Hematopoietic multipotent progenitor cell (in vitro differentiated cells): Measurements from ENCODE around the gene TOX3. TPM values are rescaled to one million over a fixed set of nuclear protein-coding genes. Genes with fewer than 3 reads are reported as not detected.

ENCODE experiments used
- DNase-seq, 3 donors: peaks; one replicate each; pipeline ENCODE4 v3.0.0-alpha.2; 2011 to 2015; ENCODE audit warnings: low read depth in 2 of 3, low spot score in 2 of 3
- total RNA-seq: library from RNA; depleted of rRNA; stranded (reverse); fragments of >200 nt; gene quantifications from one replicate; pipeline ENCODE4 v1.2.3, GENCODE V29; 2012

The TOX3 gene
- total RNA-seq, 1 donor: under 0.01 TPM

- DNase-seq: no peak
Observed at GRCh38 chr16:52460639-52461178, 86.2 kb downstream of the TOX3 start.

DNA sequence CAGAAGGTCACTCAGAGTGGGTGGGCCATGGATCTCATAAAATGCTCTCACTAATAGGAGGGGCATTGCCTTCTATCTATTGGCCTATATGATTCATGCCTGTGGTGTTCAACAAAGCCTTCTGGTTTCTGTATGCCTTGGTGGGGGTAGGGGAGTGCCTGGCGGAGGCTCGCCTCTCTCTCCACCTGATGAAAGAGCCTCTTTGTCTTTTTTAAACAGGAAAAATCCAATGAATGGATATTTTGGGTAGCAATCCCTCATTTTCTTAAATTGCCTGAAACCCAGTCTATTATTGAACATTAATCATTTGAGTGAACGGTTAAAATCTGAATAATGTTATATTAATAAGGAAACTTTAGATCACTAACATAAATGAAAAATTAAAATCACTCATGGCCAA, 90.6 kb downstream of the TOX3 start:
- DNase-seq: no peak

- DNase-seq: no peak
Observed at GRCh38 chr16:52455549-52456277, 91.2 kb downstream of the TOX3 start.

DNA sequence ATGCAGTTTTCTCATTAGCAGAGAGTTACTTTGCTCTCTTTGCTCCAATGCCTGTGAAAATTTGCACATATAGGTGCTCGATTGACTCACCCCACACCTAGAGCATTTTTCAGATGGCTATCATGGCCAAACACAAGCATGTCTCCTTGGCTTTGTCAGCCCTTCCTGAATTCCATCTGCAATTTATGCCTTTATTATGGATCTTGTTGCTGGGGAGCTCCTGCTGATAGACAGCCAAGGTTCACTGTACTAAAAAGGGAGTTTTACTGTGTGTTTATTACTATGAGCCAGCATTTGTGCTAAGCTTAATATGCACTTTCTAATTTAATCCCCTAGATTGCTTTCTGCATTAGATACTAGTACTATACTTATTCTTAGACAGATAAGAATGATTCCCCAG, 93.3 kb downstream of the TOX3 start:
- no peak for DNase-seq

DNA sequence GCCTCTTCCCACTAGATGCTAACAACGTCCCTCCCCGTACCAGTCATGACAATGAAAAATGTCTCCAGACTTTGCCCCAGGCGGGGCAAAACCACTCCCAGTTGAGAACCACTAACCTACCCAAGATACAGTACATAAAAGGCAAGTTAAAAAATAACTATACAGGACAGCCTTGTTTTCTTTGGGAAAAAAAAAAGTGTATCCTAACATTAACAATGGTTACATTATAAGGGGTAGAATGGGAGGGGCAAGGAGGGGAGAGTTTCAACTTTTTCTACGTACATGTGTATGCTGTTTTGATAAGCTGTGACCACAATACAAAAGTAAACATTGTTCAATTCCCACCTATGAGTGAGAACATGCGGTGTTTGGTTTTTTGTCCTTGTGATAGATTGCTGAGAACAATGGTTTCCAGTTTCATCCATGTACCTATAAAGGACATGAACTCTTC, 94.9 kb downstream of the TOX3 start:
- no peak for DNase-seq

DNA sequence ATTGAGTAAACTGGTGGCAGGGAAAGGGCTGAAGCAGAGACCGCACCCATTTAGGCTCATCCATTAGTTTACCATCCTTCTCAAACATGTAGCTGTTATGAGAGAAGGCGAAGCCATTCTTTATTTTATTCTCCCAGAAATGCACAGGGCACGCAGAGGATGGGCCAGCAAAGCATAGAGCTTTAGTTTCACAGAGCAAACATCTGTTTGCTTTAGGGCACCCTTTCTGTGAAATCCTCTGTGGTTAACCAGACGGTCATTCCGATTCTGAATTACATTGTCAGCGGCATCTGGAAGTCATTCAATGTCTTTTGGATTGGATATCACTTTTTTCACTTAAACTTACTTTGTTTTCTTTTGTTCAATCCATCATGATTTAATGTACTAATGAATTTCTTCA, 96.0 kb downstream of the TOX3 start:
- DNase-seq: no peak

- no peak for DNase-seq
Observed at GRCh38 chr16:52450241-52450640, 96.7 kb downstream of the TOX3 start.

DNA sequence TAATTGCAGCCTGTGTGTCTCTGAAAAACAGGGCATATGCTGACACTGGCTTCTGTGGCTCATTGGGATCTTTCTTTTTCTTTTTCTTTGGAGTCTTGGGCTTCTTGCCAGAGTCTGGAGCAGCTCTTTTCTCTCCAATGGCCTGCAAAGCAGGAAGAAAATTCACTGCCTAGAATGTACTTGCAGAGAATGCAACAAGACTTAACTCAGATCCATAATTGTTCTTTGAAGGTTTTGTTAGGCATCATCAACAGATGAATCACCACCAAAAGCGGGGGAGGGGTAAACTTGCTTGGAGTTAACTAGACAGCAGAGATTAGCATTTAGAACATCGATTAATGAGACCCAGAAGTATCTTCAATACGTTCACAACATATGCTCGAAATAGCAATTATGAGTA, 100.9 kb downstream of the TOX3 start:
- no peak for DNase-seq

DNA sequence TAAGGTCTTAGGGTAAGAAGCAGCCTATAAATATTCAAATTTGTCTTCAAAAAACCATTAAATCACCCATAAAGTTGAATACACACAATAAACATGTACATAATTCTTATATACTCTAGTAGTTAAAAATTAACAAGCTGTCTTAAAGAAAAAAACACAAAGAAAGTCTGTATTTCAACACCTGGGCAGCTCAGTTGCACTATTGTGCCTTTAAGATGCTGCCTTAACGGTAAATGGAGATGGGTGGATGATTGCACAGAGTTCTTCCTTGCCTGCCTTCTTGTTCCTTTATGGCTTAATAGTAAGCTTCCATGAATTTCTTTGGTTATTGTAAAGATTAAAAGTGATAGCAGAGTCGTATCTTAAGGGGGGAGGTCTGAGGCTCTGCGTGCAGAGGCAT, 105.1 kb downstream of the TOX3 start:
- DNase-seq: no peak

GRCh38 chr16:52440248-52440647, 106.7 kb downstream of the TOX3 start:
- DNase-seq: no peak

GRCh38 chr16:52439750-52440149, 107.2 kb downstream of the TOX3 start:
- DNase-seq: no peak

DNA sequence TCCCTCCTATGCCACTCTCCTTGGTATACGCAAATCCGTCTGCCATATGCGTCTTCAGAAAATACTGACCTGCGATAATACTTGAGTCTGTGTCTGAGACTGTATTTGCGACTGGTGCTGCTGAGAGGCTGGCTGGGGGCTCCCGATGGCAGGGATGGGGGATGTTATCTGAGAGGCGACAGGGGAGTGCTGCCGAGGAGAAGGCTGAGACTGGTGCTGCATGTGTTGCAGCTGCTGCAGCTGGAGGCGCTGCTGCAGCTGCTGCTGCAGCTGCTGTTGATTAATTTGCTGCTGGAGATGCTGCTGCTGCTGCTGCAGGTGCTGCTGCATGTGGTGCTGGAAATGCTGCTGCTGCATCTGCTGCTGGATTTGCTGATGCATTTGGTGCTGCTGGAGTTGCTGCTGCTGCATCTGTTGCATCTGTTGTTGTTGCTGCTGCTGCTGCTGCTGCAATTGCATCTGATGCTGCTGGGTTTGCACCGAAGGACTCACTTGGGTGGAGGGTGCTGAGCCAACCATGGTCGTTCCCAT, 107.7 kb downstream of the TOX3 start:
- no peak for DNase-seq

DNA sequence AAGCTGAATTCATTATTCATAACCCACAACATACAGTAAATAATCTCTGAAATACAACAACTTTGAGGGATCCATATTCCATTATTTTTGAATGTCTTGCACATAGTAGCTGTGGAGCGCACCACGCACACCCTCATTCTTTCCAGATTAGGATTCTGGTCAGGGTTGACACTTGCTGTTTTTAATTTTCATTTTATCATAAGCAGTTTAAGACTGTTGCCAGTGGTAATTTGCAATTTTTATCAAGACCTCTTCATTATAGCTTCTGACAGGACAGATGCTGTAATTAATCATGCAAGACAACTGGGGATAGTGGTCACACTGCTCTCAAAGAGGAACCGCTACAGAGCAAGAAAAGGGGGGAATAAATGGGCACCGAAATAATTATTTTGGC, 109.7 kb downstream of the TOX3 start:
- no peak for DNase-seq

- DNase-seq: no peak
Observed at GRCh38 chr16:52436339-52437276, 110.3 kb downstream of the TOX3 start.

DNA sequence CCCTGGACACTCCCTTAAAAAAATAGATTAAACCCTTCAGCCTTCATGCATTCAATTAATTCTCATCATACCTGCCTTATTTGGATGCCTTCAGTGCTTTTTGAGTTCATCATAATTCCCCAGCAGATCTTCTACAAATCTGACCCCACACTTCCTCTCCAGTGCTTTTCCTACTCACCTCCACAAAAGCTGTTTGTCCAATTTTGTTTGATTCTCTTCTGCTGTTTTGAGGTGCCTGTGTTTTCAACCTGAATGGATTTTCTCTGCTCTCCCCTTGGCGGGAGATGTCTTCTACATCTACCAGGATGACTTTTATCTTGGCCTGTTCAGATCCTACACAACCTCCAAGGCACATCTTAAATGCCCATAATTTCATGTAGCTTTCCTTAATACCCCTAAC, 112.7 kb downstream of the TOX3 start:
- DNase-seq: no peak

DNA sequence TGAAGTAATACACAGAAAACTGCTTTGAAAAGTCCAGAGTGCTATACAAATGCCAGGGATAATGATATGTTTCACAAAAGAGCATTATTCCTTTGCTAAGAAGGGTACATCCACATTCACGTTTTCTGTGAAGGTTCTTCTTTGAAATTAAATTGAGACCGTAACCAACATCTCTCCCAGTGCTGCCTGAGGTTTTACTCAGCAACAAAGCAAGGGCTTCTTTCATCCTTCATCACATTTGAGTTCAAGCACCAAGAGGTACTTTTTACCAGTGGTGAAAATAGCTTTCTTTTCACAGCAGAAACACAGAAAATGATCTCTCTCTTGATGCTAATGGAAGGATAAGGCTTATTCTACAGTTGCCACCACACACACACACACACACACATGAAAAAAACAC, 113.3 kb downstream of the TOX3 start:
- DNase-seq: no peak

GRCh38 chr16:52424591-52424990, 122.4 kb downstream of the TOX3 start:
- DNase-seq: no peak

- DNase-seq: no peak
Observed at GRCh38 chr16:52422307-52422706, 124.6 kb downstream of the TOX3 start.

- DNase-seq: no peak
Observed at GRCh38 chr16:52418201-52418600, 128.7 kb downstream of the TOX3 start.

DNA sequence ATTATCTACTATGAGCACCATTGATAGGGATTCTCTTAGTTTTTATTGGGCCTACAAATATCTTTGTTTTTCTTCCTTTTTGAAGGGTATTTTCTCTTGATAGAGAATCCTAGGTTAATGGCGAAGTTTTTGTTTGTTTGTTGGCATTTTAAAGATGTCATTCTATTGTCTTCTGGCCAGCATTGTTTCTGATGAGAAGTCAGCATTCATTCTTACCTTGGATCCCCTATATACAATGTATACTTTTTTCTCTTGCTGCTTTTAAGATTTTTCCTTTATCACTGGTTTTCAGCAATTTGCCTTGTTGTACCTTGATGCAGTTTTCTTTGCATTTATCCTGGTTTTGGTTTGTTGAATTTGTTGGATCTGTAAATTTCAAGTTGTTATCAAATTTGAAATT, 130.1 kb downstream of the TOX3 start:
- DNase-seq: no peak

DNA sequence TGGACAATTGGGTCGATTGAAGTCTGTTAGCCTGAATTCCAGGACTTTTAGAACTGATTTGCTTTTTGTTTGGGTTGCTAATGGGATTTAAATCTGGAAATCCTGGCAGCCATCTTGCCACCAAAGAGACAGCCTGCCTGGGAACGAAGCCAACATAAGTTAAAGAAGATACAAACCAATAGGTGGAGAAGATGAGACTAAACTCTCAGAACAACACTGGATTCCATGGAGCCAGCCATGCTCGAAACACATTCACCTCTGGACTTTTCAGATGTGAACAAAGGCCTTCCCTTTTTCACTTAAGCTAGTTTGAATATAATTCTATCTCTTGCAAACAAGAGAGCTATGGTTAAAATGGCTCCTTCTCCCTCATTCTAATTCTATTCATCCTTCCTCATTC, 135.9 kb downstream of the TOX3 start:
- no peak for DNase-seq
